HG02981 (cell line): ENCODE results near the gene NYNRIN.
"Not testable (repeated sequence)": the region's sequence is repeated elsewhere in the genome, so short reads cannot be mapped to it uniquely, and the experiment has no call there.

ENCODE experiments used
- ATAC-seq: cut with Tn5 transposase; IDR thresholded peaks from one replicate; pipeline ENCODE4 v1.9.1; 2021; ENCODE audit warnings: mild to moderate bottlenecking, moderate library complexity; ENCODE audit not compliant: unreplicated experiment

NYNRIN gene

DNA sequence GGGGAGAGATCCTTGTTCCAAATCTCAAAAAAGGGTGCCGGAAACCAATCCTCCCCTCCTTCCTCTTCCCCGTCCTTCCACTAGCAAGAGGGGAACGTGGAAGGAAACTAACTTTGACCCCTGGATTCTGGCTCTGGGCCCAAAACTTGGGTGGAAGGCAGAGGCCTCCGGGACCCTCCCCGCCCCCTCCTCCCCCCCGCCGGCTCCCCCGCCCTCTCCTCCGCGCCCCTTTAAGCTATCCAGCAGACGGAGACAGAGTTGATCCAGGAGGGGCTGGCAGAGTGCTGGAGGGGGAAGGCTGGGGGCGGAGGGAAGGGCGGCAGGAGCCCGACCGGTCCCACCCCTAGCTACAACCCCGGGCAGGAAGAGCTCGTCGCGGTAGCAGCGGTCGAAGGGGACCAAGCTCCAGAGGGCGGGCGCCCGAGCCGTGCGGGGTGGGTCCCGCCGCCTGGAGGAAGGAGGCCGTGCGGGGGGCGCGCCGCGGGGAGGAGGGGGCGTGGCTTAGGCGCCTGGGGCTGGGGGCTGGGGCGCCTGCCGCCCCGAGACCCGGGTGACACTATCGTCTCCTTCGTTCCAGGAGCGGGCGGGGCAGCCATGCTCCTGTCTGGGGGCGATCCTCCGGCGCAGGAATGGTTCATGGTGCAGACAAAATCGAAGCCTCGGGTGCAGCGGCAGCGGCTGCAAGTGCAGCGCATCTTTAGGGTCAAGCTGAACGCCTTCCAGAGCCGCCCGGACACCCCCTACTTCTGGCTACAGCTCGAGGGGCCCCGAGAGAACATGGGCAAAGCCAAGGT lies at the start of gene NYNRIN:
TSS of gene NYNRIN (plus strand) at position 351 of the 794 bp plus-strand sequence. CDS start at position 595, 244 bp downstream.
- no peak for ATAC-seq

GRCh38 chr14:24349742-24350141 lies 49.1 kb upstream of the NYNRIN start:
- no peak for ATAC-seq

DNA sequence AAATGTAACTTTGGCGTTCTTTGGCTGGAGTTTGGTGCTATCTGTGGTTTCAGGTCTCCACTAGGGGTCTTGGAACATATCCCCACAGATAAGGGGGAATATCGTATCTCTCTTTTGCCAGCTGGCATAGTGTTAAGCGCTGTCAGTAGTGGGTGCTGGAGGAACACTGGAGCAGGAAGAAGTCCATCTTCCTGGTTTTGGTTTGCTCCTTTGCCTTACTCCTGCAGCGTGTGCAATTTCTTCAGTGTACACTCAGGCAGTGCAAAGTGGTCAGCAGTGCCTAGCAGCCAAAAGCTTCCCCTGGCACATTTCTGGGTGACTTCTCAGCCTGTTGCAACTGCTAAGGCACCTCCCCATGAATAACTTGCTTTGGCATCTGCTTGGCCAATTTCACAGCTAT lies 47.3 kb upstream of the NYNRIN start:
- ATAC-seq = no peak

DNA sequence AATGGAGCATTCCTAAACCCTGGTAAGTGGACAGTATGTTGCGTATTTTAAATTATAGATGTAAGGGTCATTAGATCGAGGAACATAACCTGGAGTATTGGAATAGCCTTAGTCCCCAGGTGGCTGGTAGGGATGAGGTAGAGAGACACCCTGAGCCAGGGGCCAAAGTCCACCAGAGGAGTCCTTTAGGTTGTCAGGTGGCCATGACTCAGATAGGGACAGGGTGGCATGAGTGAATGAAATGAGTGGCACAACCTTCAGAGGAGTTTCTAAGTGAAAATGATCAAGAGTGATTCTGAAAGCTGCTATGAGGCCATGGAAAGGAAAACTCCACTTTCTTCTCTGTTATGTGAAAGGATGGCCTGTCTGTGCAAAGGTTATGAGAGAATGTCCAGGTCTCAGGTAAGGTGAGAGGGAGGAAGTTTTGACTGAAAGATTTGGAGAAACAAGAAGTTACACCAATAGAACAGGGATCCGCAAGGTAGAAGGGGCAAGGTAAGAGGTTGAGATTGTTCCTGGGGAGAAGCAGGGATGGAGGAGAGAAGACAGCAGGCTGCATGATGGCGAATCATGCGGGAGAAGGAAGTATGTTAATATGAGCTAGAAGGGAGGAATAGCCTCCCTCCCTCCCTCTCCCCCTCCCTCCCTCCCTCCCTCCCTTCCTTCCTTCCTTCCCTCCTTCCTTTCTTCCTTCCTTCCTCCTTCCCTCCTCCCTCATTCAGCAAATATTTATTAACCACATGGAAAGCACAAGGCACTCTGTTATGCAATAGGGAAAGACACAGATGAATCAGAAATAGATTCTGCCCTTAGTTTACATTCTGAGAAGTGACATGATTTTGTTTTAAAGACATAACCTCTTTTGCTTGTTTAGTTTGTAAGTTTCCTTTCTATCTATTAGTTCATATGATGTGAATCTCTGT lies 45.0 kb upstream of the NYNRIN start:
- no peak for ATAC-seq

GRCh38 chr14:24354482-24354825 lies 44.3 kb upstream of the NYNRIN start:
- ATAC-seq = not testable (repeated sequence)

DNA sequence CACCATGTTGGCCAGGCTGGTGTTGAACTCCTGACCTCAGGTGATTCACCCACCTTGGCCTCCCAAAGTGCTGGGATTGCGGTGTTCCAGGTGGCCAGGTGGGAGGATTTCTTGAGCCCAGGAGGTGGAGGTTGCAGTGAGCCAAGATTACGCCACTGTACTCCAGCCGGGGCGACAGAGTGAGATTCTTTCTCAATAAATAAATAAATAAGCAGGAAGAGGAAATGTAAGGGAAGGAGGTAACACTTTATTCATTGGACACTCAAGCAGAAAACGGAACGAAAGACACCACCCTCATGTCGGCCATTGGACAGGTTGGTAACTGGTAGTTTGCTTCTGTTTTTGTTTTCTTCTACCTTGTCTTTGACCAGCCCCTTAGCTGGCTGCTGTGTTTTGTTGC lies 43.8 kb upstream of the NYNRIN start:
- ATAC-seq = no peak

DNA sequence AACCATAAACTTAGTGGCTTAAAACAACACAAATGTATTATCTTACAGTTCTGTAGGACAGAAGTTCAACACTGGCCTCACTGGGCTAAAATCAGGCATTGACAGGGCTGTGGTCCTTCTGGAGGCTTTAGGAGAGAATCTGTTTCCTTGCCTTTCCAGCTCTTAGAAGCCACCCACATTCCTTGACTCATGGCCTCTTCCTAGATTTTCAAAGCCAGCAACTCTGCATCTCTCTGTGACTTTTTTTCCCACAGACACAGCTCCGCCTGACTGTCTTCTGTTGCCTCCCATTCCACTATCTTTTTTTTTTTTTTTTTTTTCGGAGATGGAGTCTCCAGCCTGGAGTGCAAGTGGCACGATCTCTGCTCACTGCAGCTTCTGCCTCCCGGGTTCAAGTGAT lies 42.6 kb upstream of the NYNRIN start:
- no peak for ATAC-seq

- no peak for ATAC-seq
These were observed 38.5 kb upstream of the NYNRIN start for GRCh38 chr14:24360281-24360680.

- no peak for ATAC-seq
These were observed 37.5 kb upstream of the NYNRIN start for GRCh38 chr14:24361326-24361725.

DNA sequence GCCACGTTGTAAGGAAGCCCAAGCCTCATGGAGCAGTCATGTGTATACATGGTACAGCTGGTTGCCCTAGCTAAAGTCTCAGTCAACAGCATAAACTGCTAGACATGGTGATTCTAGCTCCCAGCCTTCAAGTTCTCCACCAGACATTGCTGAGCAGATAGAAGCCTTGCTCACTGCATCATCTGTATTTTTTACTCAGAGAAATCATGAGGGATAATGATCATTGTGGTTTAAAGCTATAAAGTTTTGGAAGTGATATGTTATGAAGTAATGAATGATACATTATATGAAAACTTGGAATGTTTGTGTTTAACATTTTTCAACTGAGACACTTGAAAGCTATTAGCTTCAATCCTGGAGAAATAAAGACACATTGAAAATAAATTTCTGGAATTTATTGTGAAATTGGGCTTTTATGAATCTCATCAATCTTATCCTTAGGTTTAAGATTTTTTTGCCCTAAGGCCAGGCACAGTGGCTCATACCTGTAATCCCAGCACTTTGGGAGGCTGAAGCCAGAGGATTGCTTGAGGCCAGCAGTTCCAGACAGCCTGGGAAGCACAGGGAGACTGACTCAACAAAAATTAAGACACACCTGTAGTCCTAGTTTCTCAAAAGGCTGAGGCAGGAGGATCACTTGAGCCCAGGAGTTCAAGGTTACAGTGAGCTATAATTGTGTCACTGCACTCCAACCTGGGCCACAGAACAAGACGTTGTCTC lies 36.4 kb upstream of the NYNRIN start:
- ATAC-seq = no peak

DNA sequence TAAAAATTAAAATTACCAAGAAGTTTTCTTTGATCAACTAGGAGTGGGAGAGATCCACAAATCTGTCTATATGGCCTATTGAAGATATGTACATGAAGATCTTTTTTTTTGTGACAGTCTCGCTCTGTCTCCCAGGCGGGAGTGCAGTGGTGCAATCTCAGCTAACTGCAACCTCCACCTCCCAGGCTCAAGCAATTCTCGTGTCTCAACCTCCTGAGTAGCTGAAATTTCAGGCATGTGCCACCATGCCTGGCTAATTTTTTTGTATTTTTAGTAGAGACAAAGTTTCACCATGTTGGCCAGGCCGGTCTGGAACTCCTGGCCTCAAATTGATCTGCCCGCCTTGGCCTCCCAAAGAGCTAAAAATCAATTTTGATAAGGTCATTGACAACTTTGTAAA lies 35.4 kb upstream of the NYNRIN start:
- no peak for ATAC-seq

GRCh38 chr14:24364841-24365240 lies 34.0 kb upstream of the NYNRIN start:
- ATAC-seq = no peak

DNA sequence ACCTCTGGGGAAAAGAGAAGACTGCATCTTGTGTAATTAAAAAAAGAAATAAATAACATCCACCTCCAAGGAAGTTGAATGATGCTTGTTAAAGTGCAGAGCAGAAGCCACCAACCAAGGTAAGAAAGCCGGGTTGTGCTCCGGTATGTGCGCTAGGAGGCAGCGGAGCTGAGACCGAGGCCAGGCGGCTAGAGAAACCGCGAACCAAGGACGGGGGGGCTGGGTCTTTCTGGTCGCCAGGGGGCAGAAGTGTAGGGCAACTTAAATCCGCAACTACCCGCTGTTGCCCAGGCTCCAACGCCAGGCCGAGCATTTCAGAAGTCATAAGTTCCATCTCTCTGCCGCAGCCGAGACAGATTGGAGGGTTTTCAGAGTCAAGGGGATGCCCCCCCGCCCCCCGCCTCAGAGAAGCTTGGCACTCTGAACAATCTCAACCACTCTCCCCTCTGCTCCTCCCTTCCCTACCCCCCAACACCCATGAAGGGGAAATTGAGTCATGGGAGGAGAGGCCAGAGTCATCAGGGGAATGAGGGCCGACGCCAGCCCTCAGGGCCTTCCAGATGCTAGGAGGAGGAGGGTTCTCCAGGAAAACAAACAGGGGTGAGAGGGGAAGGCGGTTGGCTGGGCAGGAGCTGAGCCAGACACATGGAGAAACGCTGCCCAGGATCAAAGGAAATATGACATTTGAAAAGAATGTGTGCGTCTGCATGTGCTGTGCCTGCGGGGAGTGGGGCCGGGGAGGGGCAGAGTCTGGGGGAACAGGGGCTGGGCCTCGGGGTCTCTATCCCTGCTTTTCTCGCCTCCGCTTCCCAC lies 33.0 kb upstream of the NYNRIN start:
- peak; percentile 39 for ATAC-seq

DNA sequence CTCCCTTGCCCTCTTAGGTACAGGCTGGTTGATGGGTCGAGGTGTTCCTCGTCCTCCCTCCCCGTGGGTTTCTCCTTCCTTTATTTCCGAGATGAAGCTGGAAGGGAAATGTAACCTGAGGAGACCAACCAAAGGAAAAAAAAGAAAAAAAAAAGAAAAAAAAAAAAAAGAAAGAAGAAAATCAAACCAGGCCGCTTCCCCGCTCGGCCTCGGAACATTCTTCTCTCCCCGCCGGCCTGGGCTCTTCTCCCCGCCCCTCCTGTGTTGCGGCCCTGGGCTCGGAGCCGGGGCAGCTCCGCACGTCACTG lies 32.4 kb upstream of the NYNRIN start:
- no peak for ATAC-seq

DNA sequence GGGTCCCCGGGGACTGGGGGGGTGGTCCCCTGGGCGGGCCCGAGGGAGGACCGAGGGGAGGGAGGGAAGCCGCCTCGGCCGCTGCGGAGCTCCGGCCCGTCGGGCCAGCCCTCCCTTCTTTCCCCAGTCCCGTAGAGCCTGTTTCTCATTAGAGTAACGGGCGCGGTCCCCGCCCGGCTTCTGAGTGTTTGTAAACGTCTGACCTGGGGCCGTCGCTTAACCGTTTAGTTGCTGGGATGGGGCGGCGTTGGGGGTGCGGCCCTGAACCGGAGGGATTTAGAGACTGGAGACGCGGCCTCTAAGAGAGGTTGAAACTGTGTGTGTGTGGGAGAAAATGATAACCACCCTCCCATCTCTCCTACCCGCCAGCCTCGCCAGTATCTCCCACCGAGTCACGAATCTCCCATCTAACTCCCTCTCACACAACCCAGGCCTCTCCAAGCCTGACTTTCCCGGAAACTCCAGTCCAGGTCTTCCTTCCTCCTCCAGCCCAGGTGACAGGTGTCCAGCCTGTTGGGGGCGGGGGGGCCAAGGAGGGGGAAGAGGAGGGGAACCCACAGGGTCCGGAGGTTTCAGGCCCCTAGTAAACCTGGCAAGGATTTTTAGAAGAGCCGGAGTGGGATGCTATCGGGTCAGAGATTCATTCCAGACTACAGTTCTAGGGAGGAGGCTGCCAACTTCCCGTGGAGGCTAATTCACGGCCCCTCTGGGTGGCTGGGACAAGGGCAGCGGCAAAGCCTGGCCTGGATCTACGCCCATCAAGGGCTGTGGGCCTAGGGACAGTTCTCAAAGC lies 31.9 kb upstream of the NYNRIN start:
- peak; percentile 65 for ATAC-seq

GRCh38 chr14:24367514-24368211 lies 31.1 kb upstream of the NYNRIN start, which contains the start of gene NFATC4:
Gene NFATC4, plus strand, starts transcription at chr14:24368184. Its CDS starts 157 bp downstream, at chr14:24368341.
- ATAC-seq = peak; percentile 2

DNA sequence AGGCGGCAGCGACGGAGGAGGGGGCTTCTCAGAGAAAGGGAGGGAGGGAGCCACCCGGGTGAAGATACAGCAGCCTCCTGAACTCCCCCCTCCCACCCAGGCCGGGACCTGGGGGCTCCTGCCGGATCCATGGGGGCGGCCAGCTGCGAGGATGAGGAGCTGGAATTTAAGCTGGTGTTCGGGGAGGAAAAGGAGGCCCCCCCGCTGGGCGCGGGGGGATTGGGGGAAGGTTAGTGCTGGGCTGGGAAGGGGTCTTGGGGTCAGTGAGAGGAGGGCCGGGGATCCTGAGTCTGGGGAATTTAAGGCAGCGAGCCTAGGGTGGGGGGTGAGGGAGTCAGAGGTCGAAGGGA lies 30.6 kb upstream of the NYNRIN start:
- no peak for ATAC-seq

DNA sequence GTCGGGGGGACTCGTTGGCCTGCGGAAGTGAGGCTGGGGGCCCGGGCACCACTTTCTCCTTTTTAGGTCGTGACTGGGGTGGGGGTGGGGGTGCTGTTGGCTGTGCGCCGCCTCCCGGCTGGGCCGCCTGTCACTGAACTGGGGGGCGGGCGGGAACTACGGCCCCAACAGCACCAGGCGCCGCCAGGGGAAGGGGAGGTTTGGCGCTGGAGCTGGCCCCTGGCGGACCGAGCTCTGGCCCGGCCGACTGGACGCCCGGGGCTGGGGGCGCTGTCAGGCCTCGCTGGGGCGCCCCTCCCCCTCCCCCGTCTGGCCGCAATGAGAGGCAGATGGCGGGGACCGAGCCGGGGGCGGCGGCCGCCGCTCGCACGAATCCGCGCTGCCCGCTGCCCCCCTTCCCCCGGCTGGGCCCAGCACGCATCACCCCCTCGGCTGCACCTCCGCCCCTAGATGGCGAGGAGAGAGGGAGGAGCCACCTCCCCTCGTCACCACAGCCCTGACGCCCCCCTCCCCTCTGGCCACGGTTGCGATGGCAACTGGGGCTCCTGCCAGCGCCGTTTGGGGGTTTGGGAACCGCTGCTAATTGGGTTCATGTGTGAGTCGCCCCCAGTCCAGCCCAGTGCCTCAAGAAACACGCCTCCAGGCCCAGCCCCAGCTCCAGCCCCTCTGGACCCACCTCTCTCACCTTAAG lies 30.1 kb upstream of the NYNRIN start:
- ATAC-seq = no peak

DNA sequence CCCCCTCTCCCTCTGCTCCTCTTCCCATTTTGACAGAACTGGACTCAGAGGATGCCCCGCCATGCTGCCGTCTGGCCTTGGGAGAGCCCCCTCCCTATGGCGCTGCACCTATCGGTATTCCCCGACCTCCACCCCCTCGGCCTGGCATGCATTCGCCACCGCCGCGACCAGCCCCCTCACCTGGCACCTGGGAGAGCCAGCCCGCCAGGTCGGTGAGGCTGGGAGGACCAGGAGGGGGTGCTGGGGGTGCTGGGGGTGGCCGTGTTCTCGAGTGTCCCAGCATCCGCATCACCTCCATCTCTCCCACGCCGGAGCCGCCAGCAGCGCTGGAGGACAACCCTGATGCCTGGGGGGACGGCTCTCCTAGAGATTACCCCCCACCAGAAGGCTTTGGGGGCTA lies 29.3 kb upstream of the NYNRIN start:
- no peak for ATAC-seq
